OCI-LY3 (cell line): ENCODE results near the gene FCRL4.

ENCODE experiments used
- CTCF ChIP-seq: fragments of 200-600, 300-600 bp; sonication (generic); IDR thresholded peaks from 2 replicates; pipeline ENCODE4 v1.5.1; 2014; ENCODE audit warnings: antibody characterized with exemption, low read length, low read depth
- EZH2phosphoT487 ChIP-seq: fragments of 200-600 bp; shearing (Covaris generic); IDR thresholded peaks from 2 replicates; pipeline ENCODE4 v1.6.1; 2018; ENCODE audit warnings: antibody characterized with exemption, mixed run types, low read depth

- TF ChIP-seq CTCF (peak; percentile 93), EZH2phosphoT487 (no peak)
Observed at GRCh38 chr1:157626099-157626498, 28.2 kb upstream of the FCRL4 start.
